GM19351 (cell line): ENCODE results near the gene ADGRD1.
A peak's percentile ranks its signal among the peaks of the same experiment; 100 is the strongest.

Experiments used
- ATAC-seq: cut with Tn5 transposase; IDR thresholded peaks from one replicate; pipeline ENCODE4 v1.9.1; 2021; ENCODE audit warnings: mild to moderate bottlenecking, moderate library complexity; ENCODE audit not compliant: unreplicated experiment

Gene ADGRD1

GRCh38 chr12:131130311-131130911 is 176.7 kb downstream of the ADGRD1 start:
- no peak for ATAC-seq

GRCh38 chr12:131131077-131131807 is 177.5 kb downstream of the ADGRD1 start:
- ATAC-seq: no peak

- no peak for ATAC-seq
Observed at GRCh38 chr12:131131808-131132117, 178.1 kb downstream of the ADGRD1 start.

- peak; percentile 80 for ATAC-seq
Observed at GRCh38 chr12:131132118-131132892, 178.6 kb downstream of the ADGRD1 start.

- ATAC-seq: no peak
Observed at GRCh38 chr12:131133015-131133905, 179.6 kb downstream of the ADGRD1 start.

- no peak for ATAC-seq
Observed at GRCh38 chr12:131133994-131134393, 180.3 kb downstream of the ADGRD1 start.

- no peak for ATAC-seq
Observed at GRCh38 chr12:131134523-131135310, 181.0 kb downstream of the ADGRD1 start.

GRCh38 chr12:131135311-131135785 is 181.6 kb downstream of the ADGRD1 start:
- ATAC-seq: no peak

GRCh38 chr12:131135786-131136538 is 182.3 kb downstream of the ADGRD1 start:
- ATAC-seq: no peak

GRCh38 chr12:131136539-131136872 is 182.8 kb downstream of the ADGRD1 start:
- ATAC-seq: no peak

- no peak for ATAC-seq
Observed at GRCh38 chr12:131137009-131137835, 183.5 kb downstream of the ADGRD1 start.

- ATAC-seq: no peak
Observed at GRCh38 chr12:131137836-131138637, 184.3 kb downstream of the ADGRD1 start.

GRCh38 chr12:131138638-131139362 is 185.1 kb downstream of the ADGRD1 start:
- ATAC-seq: no peak

- no peak for ATAC-seq
Observed at GRCh38 chr12:131139363-131140068, 185.8 kb downstream of the ADGRD1 start.

GRCh38 chr12:131140069-131140435 is 186.3 kb downstream of the ADGRD1 start:
- no peak for ATAC-seq

- ATAC-seq: no peak
Observed at GRCh38 chr12:131140697-131141096, 187.0 kb downstream of the ADGRD1 start.

GRCh38 chr12:131141514-131141913 is 187.8 kb downstream of the ADGRD1 start:
- no peak for ATAC-seq
